Adrenal gland (tissue), 12 donors: ENCODE results near the gene ENTPD8. TPM values are rescaled to one million over a fixed set of nuclear protein-coding genes. Genes with fewer than 3 reads are reported as not detected.
A peak's percentile ranks its signal among the peaks of the same experiment; 100 is the strongest.

ENCODE experiments used
- DNase-seq, 7 donors: peaks; one replicate each; pipeline ENCODE4 v3.0.0-alpha.2; 2019 to 2020
- H3K27ac ChIP-seq, 5 donors: fragments of 200-600 bp; sonication (generic) in 4 of 5; 1 replicate in 3 of 5; 2 replicates in 2 of 5; pipeline versions ENCODE4 v1.5.1 to v1.8.0; 2016 to 2020; ENCODE audit warnings: mild to moderate bottlenecking in 1 of 5
- H3K27me3 ChIP-seq: fragments of 200-600 bp; 2 replicates; pipeline ENCODE4 v1.8.0; 2021
- H3K36me3 ChIP-seq, 2 donors: fragments of 200-600 bp; replicated peaks in 1 of 2; 1 replicate in 1 of 2; 2 replicates in 1 of 2; pipeline versions ENCODE4 v1.5.1 to v1.8.0; 2018 to 2022
- H3K4me1 ChIP-seq, 2 donors: fragments of 200-600 bp; replicated peaks in 1 of 2; 1 replicate in 1 of 2; 2 replicates in 1 of 2; pipeline versions ENCODE4 v1.5.1 to v1.8.0; 2018 to 2021
- H3K4me3 ChIP-seq, 4 donors: fragments of 200-600 bp; sonication (generic) in 3 of 4; one replicate each; pipeline ENCODE4 v1.5.1; 2016 to 2018
- H3K9me3 ChIP-seq, 3 donors: fragments of 200-600 bp; sonication (generic) in 1 of 3; replicated peaks in 1 of 3; 1 replicate in 2 of 3; 2 replicates in 1 of 3; pipeline versions ENCODE4 v1.5.1 to v1.8.0; 2016 to 2021
- CTCF ChIP-seq, 6 experiments: fragments of 450-650 bp in 4 of 6; fragments of 200-600 bp in 2 of 6; sonication (generic) in 1 of 6; IDR thresholded peaks; 1 replicate in 5 of 6; 2 replicates in 1 of 6; pipeline versions ENCODE4 v1.5.1 to v1.8.0; 2016 to 2021; ENCODE audit warnings: antibody characterized with exemption in 6 of 6, mild to moderate bottlenecking in 2 of 6, moderate library complexity in 1 of 6
- POLR2A ChIP-seq, 2 donors: fragments of 450-650 bp; IDR thresholded peaks; one replicate each; pipeline ENCODE4 v1.6.1; 2017; ENCODE audit warnings: antibody characterized with exemption in 2 of 2, mild to moderate bottlenecking in 2 of 2, moderate library complexity in 1 of 2
- WGBS, 4 donors: extraction: QIAGEN DNeasy Blood & Tissue Kit in 2 of 4; methylation state at CpG; one replicate each; pipeline versions ENCODE4 v1.1.5 to v1.1.7; 2013 to 2017; 5-methylcytosine and 5-hydroxymethylcytosine counted together
- intact Hi-C, 2 donors: fragments of 100-400 bp; cut with DNase I; formaldehyde crosslinking; loops; one replicate each; pipeline versions ENCODE4 v1.14.1 to v1.15.0; 2022 to 2023
- polyA plus RNA-seq, 3 donors: library from polyadenylated mRNA; stranded (reverse); fragments of 200-250 nt in 2 of 3; fragments of 350-450 nt in 1 of 3; fragmentation: Illumina TruSeq in 1 of 3; extraction: RNeasy Lipid Tissue Mini Kit (QIAGEN cat#74804) in 1 of 3; gene quantifications; one replicate each; pipeline ENCODE4 v1.2.3, GENCODE V29; 2013 to 2014
- total RNA-seq, 9 donors: library from RNA; depleted of rRNA in 4 of 9; stranded (reverse); fragments of >200 nt in 4 of 9; fragments of 120-200 nt in 1 of 9; fragmentation: NEBNext Ultra II Directional in 1 of 9; extraction: Animal tissue kit (Norgen Biotek cat#: 25700) in 1 of 9; gene quantifications; one replicate each; pipeline versions ENCODE4 v1.1.0 to v1.2.4, GENCODE V29; 2013 to 2023
- donor health status: healthy with polysubstance abuse.
- donor health status: Bipolar disorder and iron deficiency.
- donor health status: DM: yes; HTN: yes; CAD: no.
- donor health status: DM: no; HTN: no; CAD: no.
- donor health status: DM: no; HTN: no; CAD: no.
- donor health status: DM: yes; HTN: yes; CAD: no.

Gene ENTPD8
- total and polyA plus RNA-seq, 12 donors, result 0.14 to 0.20 (median 0.17) TPM; not detected in 6

- WGBS, 4 donors, result 90 to 94% (median 93%) methylated on average over 9 to 31 of the region's 31 CpGs
- intact Hi-C loops, result no loop called here
- no peak for TF ChIP-seq POLR2A (IDR thresholded peaks at IDR 0.05)
- no peak for TF ChIP-seq CTCF (IDR thresholded peaks at IDR 0.05)
- H3K36me3 ChIP-seq, result peaks cover 0 to 6% of the 10 kb centered on the region in 2 donors
- H3K9me3 ChIP-seq, result no peaks in the 10 kb centered on the region
- H3K4me3 ChIP-seq, result no peak overlapping the region
- DNase-seq, result peak in 6 of 7 donors; percentile 11 to 57 (median 28)
- no peak overlapping the region for H3K27ac ChIP-seq
- H3K27me3 ChIP-seq, result no peaks in the 10 kb centered on the region
- H3K4me1 ChIP-seq, result peaks cover 15 to 19% of the 10 kb centered on the region in 2 donors
Measured at GRCh38 chr9:137460363-137461315, 19.5 kb upstream of the ENTPD8 start.

- H3K4me3 ChIP-seq, result peak overlapping the region in 2 of 4 donors; percentile 18 to 80
- no peaks in the 10 kb centered on the region for H3K27me3 ChIP-seq
- 29 to 53% (median 44%) methylated on average over 3 to 15 of the region's 15 CpGs for WGBS, 4 donors
- intact Hi-C loops, result no loop called here
- H3K36me3 ChIP-seq, result peaks cover 0 to 6% of the 10 kb centered on the region in 2 donors
- TF ChIP-seq CTCF (IDR thresholded peaks at IDR 0.05) (no peak), POLR2A (IDR thresholded peaks at IDR 0.05) (peak in 1 of 2 donors; percentile 4)
- peaks cover 18 to 21% of the 10 kb centered on the region in 2 donors for H3K4me1 ChIP-seq
- peak overlapping the region in 3 of 5 donors; percentile 26 to 85 (median 31) for H3K27ac ChIP-seq
- no peaks in the 10 kb centered on the region for H3K9me3 ChIP-seq
- peak in 3 of 7 donors; percentile 22 to 37 (median 29) for DNase-seq
Measured at GRCh38 chr9:137459601-137460362, 18.6 kb upstream of the ENTPD8 start.

- Histone ChIP-seq H3K4me3 (peak within 1 kb of the TSS in 3 of 4 donors; percentile 45 to 80 (median 53)), H3K36me3 (peaks cover 0 to 6% of the 10 kb centered on the region in 2 donors), H3K27ac (peak within 1 kb of the TSS in 3 of 5 donors; percentile 31 to 85 (median 62)), H3K9me3 (no peaks in the 10 kb centered on the region), H3K4me1 (peaks cover 24 to 27% of the 10 kb centered on the region in 2 donors), H3K27me3 (no peaks in the 10 kb centered on the region)
- 1% methylated on average over 46 to 60 of the region's 62 CpGs; no CpG with 5 or more reads in 2 of the 4 donors for WGBS, 4 donors
- peak; percentile 90 to 96 (median 96) for DNase-seq
- TF ChIP-seq CTCF (IDR thresholded peaks at IDR 0.05) (no peak), POLR2A (IDR thresholded peaks at IDR 0.05) (peak; percentile 72 to 79)
- intact Hi-C loops, result no loop called here
Measured at GRCh38 chr9:137459152-137459600, 18.0 kb upstream of the ENTPD8 start, which contains the start of gene NSMF. TSS of gene NSMF (minus strand) at chr9:137459334. CDS start at chr9:137459102, 232 bp downstream.
